ENCODE measurements around the gene THEMIS. TPM values are rescaled to one million over a fixed set of nuclear protein-coding genes. Genes with fewer than 3 reads are reported as not detected.

The THEMIS gene
- total RNA-seq, 1 experiment from 2014 or later: 0.05 TPM

GRCh38 chr6:127907960-127908640, 7.2 kb upstream of the THEMIS start:
- H3K27ac ChIP-seq (ENCODE audit: low read length): no peak overlapping the region
- in situ Hi-C loops (cut with HindIII; ENCODE audit: low pct_unique_long_range_greater_than_20kb, low sequenced_read_pairs) (no loop called here), intact Hi-C loops (cut with micrococcal nuclease; ENCODE audit: unreplicated experiment) (no loop called here)
- BruUV-seq (replicated peaks): no TSS peak
- H3K9me3 ChIP-seq (ENCODE audit: control insufficient read depth, insufficient read depth, low read depth, low read length): no peaks in the 10 kb centered on the region; the same call in 1 of the 2 replicates
- TF ChIP-seq, protein P1, sequence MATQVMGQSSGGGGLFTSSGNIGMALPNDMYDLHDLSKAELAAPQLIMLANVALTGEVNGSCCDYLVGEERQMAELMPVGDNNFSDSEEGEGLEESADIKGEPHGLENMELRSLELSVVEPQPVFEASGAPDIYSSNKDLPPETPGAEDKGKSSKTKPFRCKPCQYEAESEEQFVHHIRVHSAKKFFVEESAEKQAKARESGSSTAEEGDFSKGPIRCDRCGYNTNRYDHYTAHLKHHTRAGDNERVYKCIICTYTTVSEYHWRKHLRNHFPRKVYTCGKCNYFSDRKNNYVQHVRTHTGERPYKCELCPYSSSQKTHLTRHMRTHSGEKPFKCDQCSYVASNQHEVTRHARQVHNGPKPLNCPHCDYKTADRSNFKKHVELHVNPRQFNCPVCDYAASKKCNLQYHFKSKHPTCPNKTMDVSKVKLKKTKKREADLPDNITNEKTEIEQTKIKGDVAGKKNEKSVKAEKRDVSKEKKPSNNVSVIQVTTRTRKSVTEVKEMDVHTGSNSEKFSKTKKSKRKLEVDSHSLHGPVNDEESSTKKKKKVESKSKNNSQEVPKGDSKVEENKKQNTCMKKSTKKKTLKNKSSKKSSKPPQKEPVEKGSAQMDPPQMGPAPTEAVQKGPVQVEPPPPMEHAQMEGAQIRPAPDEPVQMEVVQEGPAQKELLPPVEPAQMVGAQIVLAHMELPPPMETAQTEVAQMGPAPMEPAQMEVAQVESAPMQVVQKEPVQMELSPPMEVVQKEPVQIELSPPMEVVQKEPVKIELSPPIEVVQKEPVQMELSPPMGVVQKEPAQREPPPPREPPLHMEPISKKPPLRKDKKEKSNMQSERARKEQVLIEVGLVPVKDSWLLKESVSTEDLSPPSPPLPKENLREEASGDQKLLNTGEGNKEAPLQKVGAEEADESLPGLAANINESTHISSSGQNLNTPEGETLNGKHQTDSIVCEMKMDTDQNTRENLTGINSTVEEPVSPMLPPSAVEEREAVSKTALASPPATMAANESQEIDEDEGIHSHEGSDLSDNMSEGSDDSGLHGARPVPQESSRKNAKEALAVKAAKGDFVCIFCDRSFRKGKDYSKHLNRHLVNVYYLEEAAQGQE (IDR thresholded peaks at IDR 0.05; ENCODE audit: insufficient read depth in 1 of 2, low read depth in 2 of 2, low read length in 1 of 2): no peak
- no peak for TF ChIP-seq POLR2AphosphoS5 (IDR thresholded peaks at IDR 0.05; ENCODE audit: low read depth, low read length)
- no peak for TF ChIP-seq SIN3A (IDR thresholded peaks at IDR 0.05; ENCODE audit: borderline replicate concordance, insufficient read depth, low read depth, low read length)
- TF ChIP-seq TCF7L2 (IDR thresholded peaks at IDR 0.05; ENCODE audit: low read depth, low read length): no peak
- TF ChIP-seq CTCF (IDR thresholded peaks at IDR 0.05): no peak
- H3K36me3 ChIP-seq (ENCODE audit: control insufficient read depth, insufficient read depth, low read length): no peaks in the 10 kb centered on the region
- ChIA-PET POLR2A (no interaction called here), CTCF (no interaction called here)
- no peak overlapping the region for H3K4me3 ChIP-seq (ENCODE audit: low read depth in 2 of 2, low read length in 2 of 2)
- H3K4me1 ChIP-seq (ENCODE audit: control insufficient read depth, insufficient read depth, low read length): no peaks in the 10 kb centered on the region
- DNase-seq (ENCODE audit: low read depth, low spot score) (no peak), ATAC-seq (no peak)
- H3K27me3 ChIP-seq (ENCODE audit: control insufficient read depth, insufficient read depth, low read length): no peaks in the 10 kb centered on the region

DNA sequence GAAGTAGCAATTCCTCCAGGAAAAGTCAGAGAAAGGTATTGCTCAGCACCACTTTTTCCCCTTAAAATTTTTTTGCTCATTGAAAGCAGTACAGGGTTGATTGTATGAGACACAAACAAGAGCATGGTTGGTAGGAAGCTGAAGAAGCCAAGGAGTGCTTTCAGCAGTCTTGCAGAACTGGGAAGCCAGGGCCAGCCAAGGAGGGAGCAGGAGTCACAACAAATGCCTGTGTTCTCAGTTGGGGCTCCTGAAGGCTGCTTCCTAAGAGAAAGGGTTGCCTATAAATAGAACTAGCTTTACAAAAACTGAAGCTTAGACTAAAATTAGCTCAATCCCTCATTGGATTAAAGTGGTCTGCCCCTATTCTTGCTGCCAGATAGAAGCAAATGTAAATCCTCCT, 3.3 kb upstream of the THEMIS start:
- Histone ChIP-seq H3K4me1 (ENCODE audit: control insufficient read depth, insufficient read depth, low read length) (no peaks in the 10 kb centered on the region), H3K36me3 (ENCODE audit: control insufficient read depth, insufficient read depth, low read length) (no peaks in the 10 kb centered on the region), H3K27me3 (ENCODE audit: control insufficient read depth, insufficient read depth, low read length) (no peaks in the 10 kb centered on the region), H3K9me3 (ENCODE audit: control insufficient read depth, insufficient read depth, low read depth, low read length) (no peaks in the 10 kb centered on the region; the same call in 1 of the 2 replicates), H3K27ac (ENCODE audit: low read length) (no peak overlapping the region), H3K4me3 (ENCODE audit: low read depth in 2 of 2, low read length in 2 of 2) (no peak overlapping the region)
- DNase-seq (ENCODE audit: low read depth, low spot score) (no peak), ATAC-seq (no peak)
- intact Hi-C loops (cut with micrococcal nuclease; ENCODE audit: unreplicated experiment): no loop called here
- TF ChIP-seq POLR2AphosphoS5 (IDR thresholded peaks at IDR 0.05; ENCODE audit: low read depth, low read length) (no peak), CTCF (IDR thresholded peaks at IDR 0.05) (no peak), TCF7L2 (IDR thresholded peaks at IDR 0.05; ENCODE audit: low read depth, low read length) (no peak), SIN3A (IDR thresholded peaks at IDR 0.05; ENCODE audit: borderline replicate concordance, insufficient read depth, low read depth, low read length) (no peak)
- TF ChIP-seq, protein P1 (IDR thresholded peaks at IDR 0.05; ENCODE audit: insufficient read depth in 1 of 2, low read depth in 2 of 2, low read length in 1 of 2): no peak
- no TSS peak for BruUV-seq (replicated peaks)
- ChIA-PET POLR2A (no interaction called here), CTCF (no interaction called here)
- in situ Hi-C loops (cut with HindIII; ENCODE audit: low pct_unique_long_range_greater_than_20kb, low sequenced_read_pairs): no loop called here

Measured in Panc1 (cell line).